GM18517 (cell line): ENCODE data around the gene IMMT.
"Not testable (repeated sequence)": the region's sequence is repeated elsewhere in the genome, so short reads cannot be mapped to it uniquely, and the experiment has no call there.

Experiments used
- ATAC-seq: cut with Tn5 transposase; IDR thresholded peaks from one replicate; pipeline ENCODE4 v1.9.1; 2021; ENCODE audit warnings: mild to moderate bottlenecking, moderate library complexity; ENCODE audit not compliant: unreplicated experiment

The IMMT gene

DNA sequence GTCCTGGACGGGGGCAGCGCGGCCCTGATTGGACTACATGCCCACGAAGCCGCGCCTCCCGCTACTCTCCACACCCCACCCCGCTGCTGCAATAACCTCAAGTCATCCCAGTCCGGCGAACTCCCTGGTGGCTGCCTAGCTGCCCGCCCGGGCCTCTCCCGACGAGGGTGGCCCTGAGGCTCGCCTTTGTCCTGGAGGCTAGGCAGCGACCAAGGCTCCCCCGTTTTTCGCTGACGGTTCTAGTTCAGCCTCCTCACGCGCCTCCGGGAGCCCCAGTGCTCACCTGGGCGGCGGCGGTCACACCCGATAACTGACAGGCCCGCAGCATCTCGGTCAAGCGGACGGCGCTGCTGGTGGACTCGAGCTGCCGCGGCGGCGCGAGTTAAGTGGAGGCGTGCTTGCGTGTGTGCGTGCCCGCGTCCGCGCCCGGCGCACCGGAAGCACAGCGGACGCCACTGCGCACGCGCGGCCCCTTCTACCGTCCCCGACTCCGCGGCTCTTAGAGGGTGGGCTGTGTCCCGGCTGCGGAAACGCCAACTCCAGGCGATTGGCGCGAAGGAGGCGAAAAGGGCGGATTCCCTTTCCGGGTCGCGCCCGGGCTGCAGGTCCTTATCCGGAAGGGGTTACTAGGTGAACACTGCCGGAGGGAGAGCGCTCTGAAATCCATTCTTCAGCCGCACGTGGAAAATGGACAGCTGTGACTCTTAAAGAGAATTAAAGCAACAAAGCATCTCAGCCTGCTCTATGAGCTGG is at the start of gene IMMT:
IMMT (minus strand) TSS at position 408 of the 753 bp plus-strand sequence; CDS start at position 328, 80 bp downstream.
- ATAC-seq: peak; percentile 76

DNA sequence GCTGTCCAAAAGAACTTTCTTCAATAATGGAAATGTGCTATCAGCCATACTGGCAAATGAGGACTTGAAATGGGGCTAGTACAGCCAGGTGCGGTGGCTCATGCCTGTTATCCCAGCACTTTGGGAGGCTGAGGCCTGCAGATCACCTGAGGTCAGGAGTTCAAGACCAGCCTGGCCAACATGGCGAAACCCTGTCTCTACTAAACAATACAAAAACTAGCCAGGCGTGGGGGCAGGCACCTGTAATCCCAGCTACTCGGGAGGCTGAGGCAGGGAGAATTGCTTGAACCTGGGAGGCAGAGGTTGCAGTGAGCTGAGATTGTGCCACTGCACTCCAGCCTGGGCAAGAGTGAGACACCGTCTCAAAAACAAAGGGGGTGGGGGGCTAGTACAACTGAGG is 49.5 kb upstream of the IMMT start:
- not testable (repeated sequence) for ATAC-seq

DNA sequence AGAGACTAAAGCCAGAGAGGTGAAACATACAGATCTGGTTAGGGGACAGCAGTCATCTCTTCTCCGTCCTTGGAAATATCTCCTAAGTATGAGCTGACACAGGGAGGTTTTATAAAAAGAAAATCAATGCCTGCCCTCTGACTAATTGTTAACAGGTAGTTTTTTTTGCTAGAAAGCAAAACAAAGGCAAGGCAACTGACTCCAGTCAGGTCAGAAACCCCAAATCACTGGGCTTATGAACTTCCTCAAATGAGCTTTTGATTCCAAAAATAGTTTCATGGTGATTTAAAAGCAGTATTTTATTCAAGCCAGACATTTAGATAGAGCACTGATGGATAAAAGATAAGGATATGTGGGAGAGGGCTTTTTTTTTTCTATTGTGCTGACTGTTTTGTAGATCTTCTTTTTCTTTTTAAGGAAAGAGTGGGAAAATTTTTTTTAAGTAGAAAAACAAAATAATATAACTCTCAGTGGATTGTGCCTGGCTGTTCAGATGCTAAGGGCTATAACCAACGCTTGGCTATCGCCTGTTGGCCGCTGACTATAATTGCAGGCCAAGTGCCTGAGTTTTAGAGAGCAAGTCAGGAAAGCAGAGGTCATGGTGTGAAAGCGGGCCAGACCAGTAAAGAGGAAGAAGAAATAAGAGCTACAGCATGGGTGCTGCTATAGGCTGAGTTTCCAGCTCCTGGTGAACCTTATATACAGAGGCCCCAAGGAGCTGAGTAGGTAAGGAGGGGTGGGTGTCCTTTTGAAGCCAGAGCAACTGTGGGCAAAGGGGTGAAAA is 48.9 kb upstream of the IMMT start:
- ATAC-seq: no peak

DNA sequence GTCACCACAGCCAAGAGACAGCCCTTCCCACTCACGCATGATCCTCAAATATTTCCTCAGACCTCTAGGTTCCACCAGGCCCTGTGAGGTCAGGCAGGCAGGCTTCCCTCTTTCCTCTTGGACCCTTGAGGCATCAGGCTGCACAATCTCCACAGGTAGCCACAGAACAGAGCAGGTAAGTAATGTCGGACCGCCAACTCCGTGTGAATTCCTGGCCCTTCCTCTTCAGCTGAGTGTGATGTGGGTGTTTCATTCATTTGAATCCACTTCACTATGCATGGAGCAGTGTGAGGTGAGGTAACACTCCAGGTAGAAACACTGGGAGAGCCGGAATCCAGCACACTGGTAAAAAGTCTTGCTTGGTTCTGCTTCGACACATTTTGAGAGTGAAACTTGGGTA is 48.0 kb upstream of the IMMT start:
- ATAC-seq: no peak

DNA sequence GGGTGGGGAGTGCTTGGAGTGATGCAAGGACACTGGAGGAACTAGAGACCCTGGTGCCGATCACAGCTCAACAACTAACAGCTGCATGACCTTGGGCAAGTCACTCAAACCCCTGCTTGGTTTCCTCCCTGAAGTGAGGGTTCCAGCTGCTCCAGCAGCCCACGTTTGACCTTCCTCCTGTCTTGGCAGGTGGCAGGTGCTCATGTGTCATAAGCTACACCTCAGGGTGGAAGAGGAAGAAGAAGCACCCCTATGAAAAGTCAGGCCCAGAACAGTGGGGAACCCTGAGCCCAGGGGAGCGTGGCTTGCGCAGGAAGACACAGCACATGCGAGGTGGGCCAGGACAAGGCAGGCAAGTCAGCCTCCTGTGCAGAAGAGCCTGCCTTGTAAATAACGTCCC is 46.3 kb upstream of the IMMT start:
- no peak for ATAC-seq

DNA sequence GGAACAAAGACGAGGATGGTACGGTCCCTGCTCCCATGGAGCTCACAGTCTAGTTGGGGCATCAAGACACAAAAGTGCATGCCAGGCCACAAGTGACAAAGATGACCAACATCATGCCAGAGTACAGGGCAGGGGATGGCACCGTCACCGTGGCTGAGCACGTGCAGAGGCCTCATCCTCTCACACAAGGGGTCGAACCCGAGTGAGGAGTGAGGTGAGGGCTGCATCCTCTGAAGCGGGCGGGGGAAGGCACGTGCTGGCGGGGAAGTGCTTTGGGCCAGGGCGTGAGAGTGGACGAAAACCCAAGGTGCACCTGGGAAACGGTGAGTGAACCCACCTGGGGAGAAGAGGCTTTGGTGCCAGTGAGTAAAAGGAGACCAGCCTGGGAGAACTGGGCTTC is 45.0 kb upstream of the IMMT start:
- ATAC-seq: no peak

DNA sequence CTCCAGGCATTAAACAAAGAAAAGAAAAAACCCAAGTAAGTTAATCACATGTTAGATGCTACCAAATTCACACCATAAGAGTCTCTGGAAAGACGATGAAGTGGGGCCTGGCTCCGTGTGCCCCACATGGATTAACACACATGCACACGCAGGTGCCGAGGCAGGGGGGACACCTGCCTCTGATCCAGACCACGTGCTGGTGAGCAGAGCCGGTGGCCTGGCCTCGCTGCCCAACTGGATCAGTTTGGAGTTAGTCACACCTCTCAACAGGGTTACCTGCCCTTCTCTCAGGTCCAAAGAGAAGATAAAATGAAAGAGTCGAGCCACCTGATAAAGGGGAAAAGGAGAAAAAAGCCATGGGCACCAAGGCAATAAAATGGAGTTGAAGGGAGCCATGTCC is 44.5 kb upstream of the IMMT start:
- ATAC-seq: no peak

DNA sequence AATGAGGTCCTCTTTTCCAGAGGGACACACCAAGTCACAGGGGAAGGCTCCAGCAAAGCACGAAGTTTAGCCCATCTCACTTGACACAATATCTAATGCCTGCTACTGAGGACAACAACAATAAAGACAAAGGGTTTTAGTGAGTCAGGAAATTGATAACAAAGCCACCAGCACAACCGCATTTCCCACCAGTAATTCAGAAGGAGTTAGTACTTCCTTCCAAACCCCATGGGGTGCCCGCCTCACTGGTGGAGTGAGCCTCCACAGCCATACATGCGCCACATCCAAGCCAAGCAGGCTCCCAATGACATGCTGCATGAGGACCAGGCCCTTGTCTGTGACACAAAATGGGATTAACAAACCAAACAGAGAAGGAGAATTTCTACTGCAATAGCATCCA is 44.1 kb upstream of the IMMT start:
- ATAC-seq: no peak

DNA sequence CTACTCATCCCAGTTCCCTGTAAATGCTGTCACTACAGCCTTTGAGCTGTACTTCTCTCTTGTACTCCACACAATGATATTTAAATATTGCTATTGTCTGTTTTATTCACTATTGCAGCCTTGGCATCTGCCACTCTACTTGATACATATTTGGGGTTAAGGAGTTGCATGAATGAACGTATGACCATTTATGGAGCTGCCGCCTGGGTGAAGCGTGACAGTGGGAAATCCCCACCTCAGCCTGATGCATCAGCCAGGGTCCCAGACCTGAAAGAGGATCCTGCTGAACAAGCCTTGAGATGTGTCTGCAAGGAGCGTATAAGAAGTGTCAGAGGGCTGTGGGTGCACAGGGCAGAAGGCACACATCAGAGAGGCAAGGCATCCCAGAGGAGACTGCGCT is 43.1 kb upstream of the IMMT start:
- peak; percentile 95 for ATAC-seq

DNA sequence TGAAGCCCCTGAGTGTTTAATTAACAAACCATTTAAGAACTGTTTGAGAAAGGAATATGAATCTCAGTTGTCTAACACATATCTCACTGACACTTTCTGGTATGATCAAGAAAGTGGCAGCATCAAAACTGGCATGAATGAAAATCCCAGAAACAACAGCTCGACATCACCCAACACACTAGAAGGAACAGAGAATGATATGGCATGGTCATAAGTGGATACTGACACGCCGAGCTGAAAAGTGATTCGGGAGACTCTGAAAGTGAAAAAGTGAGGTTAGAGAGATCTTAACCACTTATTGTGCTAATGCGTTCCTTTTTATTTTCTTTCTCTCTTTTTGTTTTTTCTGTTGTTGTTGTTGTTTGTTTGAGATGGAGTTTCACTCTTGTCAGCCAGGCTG is 41.9 kb upstream of the IMMT start:
- ATAC-seq: no peak

DNA sequence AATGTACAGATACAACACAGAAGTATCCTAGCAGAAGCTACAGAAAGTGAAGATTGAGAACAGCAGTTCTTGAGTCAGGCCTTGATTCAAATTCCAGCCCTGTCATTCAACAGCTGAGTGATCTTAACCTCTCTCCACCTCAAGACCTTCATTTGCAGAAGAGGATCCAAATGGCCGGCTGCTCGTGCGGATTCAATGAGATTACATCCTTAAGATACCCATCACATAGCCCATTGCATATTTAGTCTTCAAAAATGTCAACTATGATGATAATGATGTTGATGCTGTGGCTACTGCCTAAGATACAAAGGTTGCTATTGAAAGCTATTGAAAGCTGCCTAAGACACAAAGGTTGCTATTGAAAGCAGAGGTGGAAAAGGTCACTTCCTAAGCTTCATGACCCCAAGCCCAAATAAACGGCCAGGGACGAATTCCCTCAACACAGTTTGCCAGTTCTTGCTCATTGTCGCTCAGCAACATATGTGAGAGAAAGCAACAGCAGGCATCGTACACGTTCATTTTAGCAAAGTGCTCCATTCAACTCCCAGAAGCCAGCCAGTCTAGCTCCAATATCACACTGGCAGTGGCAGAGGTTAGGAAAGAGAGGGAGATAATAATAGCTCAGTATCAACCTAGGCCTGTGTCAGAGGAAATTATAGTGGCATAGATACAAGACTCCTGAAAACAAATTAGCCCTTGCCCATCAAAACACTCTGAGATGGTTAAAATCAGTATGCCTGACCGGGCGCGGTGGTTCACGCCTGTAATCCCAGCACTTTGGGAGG is 40.1 kb upstream of the IMMT start:
- ATAC-seq: no peak

DNA sequence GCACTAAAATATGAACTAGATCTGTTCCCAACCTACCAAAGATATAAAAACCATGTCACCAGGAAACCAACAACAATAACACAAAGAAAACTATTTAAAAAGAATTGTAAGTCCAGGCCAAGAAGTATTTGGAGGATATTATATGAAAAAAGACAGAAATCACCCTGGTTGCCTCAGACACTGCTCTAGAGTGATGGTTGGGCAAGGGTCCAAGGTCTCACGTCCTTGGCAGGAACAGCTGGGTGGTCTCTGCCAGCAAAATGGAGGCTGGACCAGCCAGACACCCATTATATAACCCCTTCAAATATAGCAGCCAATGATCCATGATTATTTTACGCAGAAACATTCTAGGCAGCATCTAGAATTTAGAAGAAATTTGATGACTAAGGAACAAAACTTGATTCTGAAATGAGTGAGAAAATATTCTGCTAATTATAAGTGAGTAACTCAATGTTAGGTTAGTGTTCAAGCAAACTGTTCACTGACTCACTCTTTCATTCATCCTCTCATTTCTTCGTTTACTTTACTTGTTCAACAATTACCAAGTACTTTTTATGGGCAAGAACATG is 39.4 kb upstream of the IMMT start:
- ATAC-seq: no peak

DNA sequence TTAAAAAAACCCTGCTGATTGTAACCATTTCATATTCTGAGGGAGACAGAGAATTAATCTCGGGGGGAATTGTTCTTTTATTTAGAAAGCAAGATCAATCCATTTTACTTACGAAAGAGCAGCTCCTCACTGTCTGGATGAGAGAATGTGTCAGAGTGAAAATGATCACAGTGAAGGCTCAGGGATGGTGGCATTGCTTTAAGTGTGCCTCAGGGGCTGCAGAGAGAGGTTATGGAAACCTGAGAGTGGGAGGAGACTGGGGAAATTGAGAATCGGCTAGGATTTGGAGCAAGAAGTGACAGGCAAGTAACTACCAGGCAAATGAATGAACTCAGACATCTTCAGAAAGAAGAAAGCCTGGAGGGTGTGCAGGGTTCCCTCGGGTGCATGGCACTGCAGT is 38.2 kb upstream of the IMMT start:
- ATAC-seq: no peak

DNA sequence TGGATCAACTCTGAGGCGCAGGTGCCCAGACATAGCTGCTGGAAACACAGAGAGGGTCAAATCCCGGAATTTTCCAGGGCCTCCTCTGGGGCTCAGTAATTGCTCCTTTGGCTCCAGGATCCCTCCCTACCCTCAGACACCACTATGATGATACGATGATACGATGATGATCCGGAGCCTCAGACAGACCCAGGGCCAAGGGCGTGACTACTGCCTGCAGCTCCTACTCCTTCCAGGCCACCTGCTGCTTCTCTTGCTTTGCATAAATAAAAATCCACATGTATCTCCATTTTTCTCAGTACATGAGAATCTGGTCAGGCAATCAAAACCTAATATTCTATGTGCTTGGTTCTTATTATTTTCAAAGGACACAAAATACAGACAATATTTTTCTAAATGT is 37.6 kb upstream of the IMMT start:
- ATAC-seq: no peak

DNA sequence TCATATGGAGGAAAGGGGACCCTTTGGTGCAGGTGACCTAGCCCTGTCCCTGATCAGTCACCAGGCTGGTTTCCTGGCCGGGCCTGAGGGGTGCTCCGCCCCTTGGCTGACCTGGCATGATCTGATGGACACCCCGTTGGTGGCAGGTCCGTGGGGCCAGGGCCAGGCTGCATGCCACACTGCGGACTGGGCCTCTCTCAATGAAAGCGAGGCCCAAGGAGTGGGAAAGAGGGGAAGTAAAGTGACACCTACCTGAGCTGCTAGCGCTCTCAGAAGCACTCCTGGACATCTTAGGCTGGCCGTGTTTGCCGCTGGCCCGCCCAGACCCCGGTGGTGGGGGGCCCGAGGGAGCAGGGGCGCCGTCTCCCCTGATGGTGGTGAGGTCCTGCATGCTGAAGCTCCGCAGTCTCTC is 37.1 kb upstream of the IMMT start:
- ATAC-seq: no peak

DNA sequence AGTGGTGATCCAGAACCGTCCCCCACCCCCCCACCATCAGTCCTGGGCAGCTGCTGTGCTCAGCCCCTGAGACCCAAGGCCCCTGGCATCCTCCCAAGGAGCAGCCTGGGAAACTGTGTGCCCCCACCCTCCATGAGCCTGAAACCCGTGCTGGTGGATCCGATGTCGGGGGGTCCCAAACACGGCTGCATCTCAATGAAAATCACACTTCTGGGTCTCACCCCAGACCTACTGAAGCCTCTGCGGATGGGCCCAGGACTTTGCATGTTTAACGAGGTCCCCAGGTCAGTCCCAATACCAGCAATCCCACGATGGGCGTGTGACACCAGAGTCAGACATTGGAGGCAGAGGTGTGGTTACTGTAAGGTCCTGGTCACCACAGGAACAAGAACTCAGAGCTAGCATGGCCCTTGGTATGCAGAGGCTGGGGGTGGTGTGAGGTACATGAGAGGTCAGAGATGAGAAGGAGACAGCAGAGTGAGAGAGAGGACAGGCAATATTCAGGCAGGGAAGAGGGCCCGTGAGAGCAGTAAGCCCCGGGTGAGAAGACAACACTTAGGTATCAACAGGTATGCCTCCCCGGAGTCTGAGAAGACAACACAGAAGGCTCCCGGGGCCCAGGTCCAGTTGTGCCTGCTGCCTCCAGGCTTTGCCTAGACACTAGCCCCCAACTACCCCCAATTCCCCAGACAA is 36.6 kb upstream of the IMMT start:
- no peak for ATAC-seq

DNA sequence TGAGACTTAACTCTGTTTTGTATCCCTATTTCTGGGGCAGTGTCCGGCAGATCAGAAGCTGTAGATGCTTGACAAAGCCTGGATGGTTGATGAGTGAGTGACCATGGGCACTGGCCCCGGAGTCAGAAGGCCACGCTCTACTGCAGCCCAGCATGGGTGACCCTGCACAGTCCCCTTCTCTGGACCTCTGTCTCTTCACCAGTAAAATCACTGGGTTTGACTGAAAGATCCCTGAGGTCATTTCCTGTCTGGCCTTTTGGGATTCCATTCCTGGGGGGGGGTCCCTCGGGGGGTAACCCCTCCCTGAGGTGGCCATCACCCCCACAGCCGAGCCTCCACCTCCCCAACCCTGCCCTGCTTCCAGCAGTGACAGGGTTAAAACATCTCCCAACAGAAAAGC is 35.7 kb upstream of the IMMT start:
- ATAC-seq: no peak

DNA sequence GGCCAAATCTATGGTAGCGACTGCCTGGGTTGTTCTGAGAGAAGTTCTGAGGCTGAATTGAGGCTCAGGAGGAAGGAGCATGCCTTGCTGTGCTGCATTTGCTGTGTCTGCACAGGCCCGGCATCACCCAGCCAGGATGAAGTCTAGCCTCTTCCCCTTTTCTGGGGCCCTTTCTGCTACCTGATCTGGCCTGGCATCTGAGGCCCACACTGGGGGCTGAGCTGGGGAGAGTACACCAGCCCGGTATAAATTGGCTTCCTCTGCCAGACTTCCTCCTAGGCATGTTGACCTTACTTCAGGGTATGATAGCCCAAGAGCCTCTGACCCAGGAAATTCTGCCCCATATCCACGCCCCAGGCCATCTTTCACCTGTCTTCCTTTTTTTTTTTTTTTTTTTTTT is 34.0 kb upstream of the IMMT start:
- ATAC-seq: no peak

DNA sequence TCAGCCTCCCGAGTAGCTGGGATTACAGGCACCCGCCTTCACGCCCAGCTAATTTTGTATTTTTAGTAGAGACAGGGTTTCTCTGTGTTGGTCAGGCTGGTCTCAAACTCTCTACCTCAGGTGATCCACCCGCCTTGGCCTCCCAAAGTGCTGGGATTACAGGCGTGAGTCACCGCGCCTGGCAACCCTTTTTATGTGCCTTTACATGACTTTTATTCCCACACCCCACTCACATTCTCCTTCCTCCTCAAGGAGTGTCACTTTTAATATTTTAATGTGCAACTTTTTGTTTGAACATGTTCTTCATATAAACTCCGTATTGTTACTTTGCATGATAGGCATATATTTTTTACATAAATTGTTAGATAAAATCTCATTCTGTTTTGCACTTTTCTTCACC is 33.3 kb upstream of the IMMT start:
- ATAC-seq: not testable (repeated sequence)

DNA sequence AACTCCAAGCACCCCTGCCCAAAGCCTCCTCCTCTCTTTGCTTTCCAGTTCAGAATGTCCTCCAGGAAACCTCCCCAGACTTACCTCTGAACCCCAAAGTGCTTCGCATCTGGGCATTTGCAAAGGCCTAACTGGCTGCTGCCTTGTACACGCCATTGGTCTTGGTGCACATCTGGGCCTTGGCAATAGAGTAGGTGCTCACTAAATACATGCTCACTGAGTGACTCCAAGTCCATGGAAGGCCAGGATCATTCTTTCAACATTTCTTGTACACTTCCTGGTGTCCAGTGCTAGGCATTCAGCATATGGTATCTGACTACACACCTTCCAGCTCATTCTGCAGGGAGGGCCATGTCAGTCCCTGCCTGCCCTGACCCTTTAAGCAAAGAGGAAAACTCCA is 32.4 kb upstream of the IMMT start:
- ATAC-seq: no peak
